ENCODE measurements around the gene OR2J3.
"Not testable (repeated sequence)": the region's sequence is repeated elsewhere in the genome, so short reads cannot be mapped to it uniquely, and the experiment has no call there.

Gene OR2J3
- total RNA-seq, result 0 reads per million in 2 experiments

GRCh38 chr6:29107758-29108157 lies at the start of gene OR2J3:
TSS of gene OR2J3 (plus strand) at chr6:29108058. CDS start at chr6:29111891, 3,833 bp downstream.
- DNase-seq (ENCODE audit: low read depth), result no peak

- no peak for DNase-seq (ENCODE audit: low read depth)
These were observed 35.8 kb upstream of the OR2J3 start for GRCh38 chr6:29071831-29072723.

GRCh38 chr6:29079203-29079602 lies 28.7 kb upstream of the OR2J3 start:
- no peak for DNase-seq (ENCODE audit: low read depth)

GRCh38 chr6:29081312-29081711 lies 26.5 kb upstream of the OR2J3 start:
- no peak for DNase-seq (ENCODE audit: low read depth)

- DNase-seq (ENCODE audit: low read depth), result no peak
These were observed 25.4 kb upstream of the OR2J3 start for GRCh38 chr6:29082457-29082856.

- no peak for DNase-seq (ENCODE audit: low read depth)
These were observed 20.6 kb upstream of the OR2J3 start, which contains the start of gene OR2B3 for GRCh38 chr6:29087213-29087612. TSS of gene OR2B3 (minus strand) at chr6:29087313. CDS start at chr6:29087248, 65 bp downstream.

GRCh38 chr6:29092957-29093356 lies 14.9 kb upstream of the OR2J3 start:
- DNase-seq (ENCODE audit: low read depth), result no peak

GRCh38 chr6:29097803-29098202 lies 10.1 kb upstream of the OR2J3 start:
- no peak for DNase-seq (ENCODE audit: low read depth)

GRCh38 chr6:29099190-29099589 lies 8.7 kb upstream of the OR2J3 start, which contains the start of gene OR2J1:
TSS of gene OR2J1 (plus strand) at chr6:29099490. CDS start at chr6:29100943, 1,453 bp downstream.
- DNase-seq (ENCODE audit: low read depth), result no peak

GRCh38 chr6:29112135-29112534 lies 4.3 kb downstream of the OR2J3 start:
- DNase-seq (ENCODE audit: low read depth), result no peak

GRCh38 chr6:29114964-29115363 lies 7.1 kb downstream of the OR2J3 start:
- DNase-seq (ENCODE audit: low read depth), result not testable (repeated sequence)

- DNase-seq (ENCODE audit: low read depth), result no peak
These were observed 21.6 kb downstream of the OR2J3 start for GRCh38 chr6:29129326-29130012.

GRCh38 chr6:29130644-29131043 lies 22.8 kb downstream of the OR2J3 start:
- DNase-seq (ENCODE audit: low read depth), result no peak

GRCh38 chr6:29131691-29132090 lies 23.8 kb downstream of the OR2J3 start:
- DNase-seq (ENCODE audit: low read depth), result no peak

- no peak for DNase-seq (ENCODE audit: low read depth)
These were observed 29.9 kb downstream of the OR2J3 start for GRCh38 chr6:29137724-29138123.

GRCh38 chr6:29141606-29142005 lies 33.7 kb downstream of the OR2J3 start:
- no peak for DNase-seq (ENCODE audit: low read depth)

- no peak for DNase-seq (ENCODE audit: low read depth)
These were observed 34.5 kb downstream of the OR2J3 start for GRCh38 chr6:29142309-29142708.

GRCh38 chr6:29146179-29146578 lies 38.3 kb downstream of the OR2J3 start:
- no peak for DNase-seq (ENCODE audit: low read depth)

- DNase-seq (ENCODE audit: low read depth), result no peak
These were observed 39.2 kb downstream of the OR2J3 start for GRCh38 chr6:29147074-29147473.

- not testable (repeated sequence) for DNase-seq (ENCODE audit: low read depth)
These were observed 41.6 kb downstream of the OR2J3 start for GRCh38 chr6:29149444-29149843.

GRCh38 chr6:29153083-29153482 lies 45.2 kb downstream of the OR2J3 start:
- no peak for DNase-seq (ENCODE audit: low read depth)

GRCh38 chr6:29155182-29155581 lies 47.3 kb downstream of the OR2J3 start:
- not testable (repeated sequence) for DNase-seq (ENCODE audit: low read depth)

GRCh38 chr6:29159922-29160321 lies 52.1 kb downstream of the OR2J3 start:
- not testable (repeated sequence) for DNase-seq (ENCODE audit: low read depth)
